ENCODE data around the gene BOD1L2. TPM values are rescaled to one million over a fixed set of nuclear protein-coding genes. Genes with fewer than 3 reads are reported as not detected.

The BOD1L2 gene
- total RNA-seq, 1 donor from 2014 or later = not detected

DNA sequence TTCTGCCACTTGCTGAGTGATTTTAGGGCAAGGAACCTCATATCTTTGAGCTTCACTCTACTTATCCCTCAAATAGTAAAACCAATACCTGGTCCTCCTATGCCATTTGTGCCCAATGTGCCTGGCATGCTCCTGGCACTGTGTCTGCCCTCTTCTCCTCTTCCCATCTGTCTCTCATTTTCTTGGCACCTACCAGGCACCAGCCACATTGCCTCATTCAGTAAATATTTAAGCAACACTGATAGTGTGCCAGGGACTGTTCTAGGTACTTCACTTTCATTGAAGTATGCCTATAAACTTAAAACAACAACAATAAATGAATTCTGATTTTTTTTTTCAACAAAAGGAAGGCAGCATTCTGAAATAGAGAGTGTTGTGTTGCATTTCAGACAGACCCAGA, 15.1 kb upstream of the BOD1L2 start:
- Mint-ChIP-seq H3K4me1 (no peaks in the 10 kb centered on the region), H3K4me3 (no peak overlapping the region), H3K36me3 (no peaks in the 10 kb centered on the region), H3K27ac (no peak overlapping the region), H3K9me3 (no peaks in the 10 kb centered on the region), H3K27me3 (ENCODE audit: low read depth) (peaks cover 37% of the 10 kb centered on the region)
- TF ChIP-seq, protein P1, sequence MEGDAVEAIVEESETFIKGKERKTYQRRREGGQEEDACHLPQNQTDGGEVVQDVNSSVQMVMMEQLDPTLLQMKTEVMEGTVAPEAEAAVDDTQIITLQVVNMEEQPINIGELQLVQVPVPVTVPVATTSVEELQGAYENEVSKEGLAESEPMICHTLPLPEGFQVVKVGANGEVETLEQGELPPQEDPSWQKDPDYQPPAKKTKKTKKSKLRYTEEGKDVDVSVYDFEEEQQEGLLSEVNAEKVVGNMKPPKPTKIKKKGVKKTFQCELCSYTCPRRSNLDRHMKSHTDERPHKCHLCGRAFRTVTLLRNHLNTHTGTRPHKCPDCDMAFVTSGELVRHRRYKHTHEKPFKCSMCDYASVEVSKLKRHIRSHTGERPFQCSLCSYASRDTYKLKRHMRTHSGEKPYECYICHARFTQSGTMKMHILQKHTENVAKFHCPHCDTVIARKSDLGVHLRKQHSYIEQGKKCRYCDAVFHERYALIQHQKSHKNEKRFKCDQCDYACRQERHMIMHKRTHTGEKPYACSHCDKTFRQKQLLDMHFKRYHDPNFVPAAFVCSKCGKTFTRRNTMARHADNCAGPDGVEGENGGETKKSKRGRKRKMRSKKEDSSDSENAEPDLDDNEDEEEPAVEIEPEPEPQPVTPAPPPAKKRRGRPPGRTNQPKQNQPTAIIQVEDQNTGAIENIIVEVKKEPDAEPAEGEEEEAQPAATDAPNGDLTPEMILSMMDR (IDR thresholded peaks at IDR 0.05; ENCODE audit: unreplicated experiment) = no peak
- no peak for DNase-seq (ENCODE audit: low spot score in 2 of 2, unreplicated experiment in 2 of 2)

DNA sequence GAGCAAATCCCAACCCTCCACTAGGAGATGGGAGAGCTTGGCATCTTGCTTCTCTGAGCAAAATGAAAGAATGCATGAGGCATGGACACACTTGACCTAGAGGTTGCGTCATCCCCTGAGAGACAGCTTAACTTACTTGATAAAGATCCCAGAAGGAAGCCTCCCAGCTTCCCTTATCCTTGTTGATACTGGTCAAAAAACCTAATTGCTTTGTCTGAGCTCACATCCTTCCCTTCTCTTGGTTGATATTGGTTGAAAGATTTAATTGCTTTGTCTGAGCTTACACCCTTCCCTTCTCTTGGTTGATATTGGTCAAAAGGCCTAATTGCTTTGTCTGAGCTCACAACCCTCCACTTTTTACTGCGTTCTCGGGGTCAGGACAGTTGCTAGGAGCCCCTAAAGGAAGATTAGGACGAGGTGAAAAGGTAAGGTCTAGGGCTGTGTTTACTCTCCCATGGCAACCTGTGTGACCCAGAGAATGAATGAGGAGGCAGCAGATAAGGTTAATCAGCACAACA, 12.2 kb upstream of the BOD1L2 start:
- Mint-ChIP-seq H3K9me3 (no peaks in the 10 kb centered on the region), H3K27me3 (ENCODE audit: low read depth) (peaks cover 14% of the 10 kb centered on the region), H3K27ac (no peak overlapping the region), H3K4me1 (no peaks in the 10 kb centered on the region), H3K36me3 (no peaks in the 10 kb centered on the region), H3K4me3 (no peak overlapping the region)
- TF ChIP-seq, protein P1 (IDR thresholded peaks at IDR 0.05; ENCODE audit: unreplicated experiment) = no peak
- no peak for DNase-seq (ENCODE audit: low spot score in 2 of 2, unreplicated experiment in 2 of 2)

DNA sequence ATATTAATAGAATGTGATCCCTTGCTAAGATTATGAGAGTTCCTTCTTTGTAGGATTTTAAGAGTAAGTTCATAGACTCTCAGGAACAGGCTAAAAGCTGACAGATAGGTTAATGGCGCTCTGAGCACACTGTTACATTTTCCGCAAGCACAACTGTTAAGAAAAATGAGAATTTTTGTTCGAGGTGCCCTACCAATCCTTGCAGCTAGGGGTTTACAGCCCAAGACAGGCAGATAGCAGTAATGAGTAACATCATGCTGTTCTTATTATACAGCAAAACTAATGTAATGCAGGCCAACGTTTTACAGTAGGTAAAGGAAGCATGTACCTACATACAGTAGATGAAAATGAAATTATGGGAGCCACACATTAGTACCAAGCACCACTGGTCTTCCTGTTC, 11.2 kb upstream of the BOD1L2 start:
- no peak for DNase-seq (ENCODE audit: low spot score in 2 of 2, unreplicated experiment in 2 of 2)
- TF ChIP-seq, protein P1 (IDR thresholded peaks at IDR 0.05; ENCODE audit: unreplicated experiment) = no peak
- H3K36me3 Mint-ChIP-seq = no peaks in the 10 kb centered on the region
- peaks cover 13% of the 10 kb centered on the region for H3K27me3 Mint-ChIP-seq (ENCODE audit: low read depth)
- no peaks in the 10 kb centered on the region for H3K9me3 Mint-ChIP-seq
- no peak overlapping the region for H3K4me3 Mint-ChIP-seq
- no peaks in the 10 kb centered on the region for H3K4me1 Mint-ChIP-seq
- no peak overlapping the region for H3K27ac Mint-ChIP-seq

DNA sequence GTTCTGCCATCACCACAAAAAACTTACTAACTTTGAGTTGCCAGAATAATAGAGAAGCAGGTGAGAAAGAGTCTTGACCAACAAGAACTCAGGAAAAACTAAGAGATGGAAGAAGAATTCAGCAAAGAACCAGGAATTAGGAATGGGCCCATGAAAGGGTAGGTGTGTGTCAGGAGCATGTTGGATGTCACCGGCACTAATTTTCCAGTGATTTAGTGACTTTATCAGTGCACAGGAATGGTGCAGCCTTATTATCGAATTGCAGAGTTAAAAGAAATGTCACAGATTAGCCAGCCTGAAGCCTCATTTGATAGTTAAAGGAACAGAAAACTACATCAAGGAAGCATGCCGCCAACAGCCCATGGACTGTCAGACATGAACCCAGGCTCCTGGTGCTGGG, 9.0 kb upstream of the BOD1L2 start:
- peaks cover 4% of the 10 kb centered on the region for H3K4me1 Mint-ChIP-seq

DNA sequence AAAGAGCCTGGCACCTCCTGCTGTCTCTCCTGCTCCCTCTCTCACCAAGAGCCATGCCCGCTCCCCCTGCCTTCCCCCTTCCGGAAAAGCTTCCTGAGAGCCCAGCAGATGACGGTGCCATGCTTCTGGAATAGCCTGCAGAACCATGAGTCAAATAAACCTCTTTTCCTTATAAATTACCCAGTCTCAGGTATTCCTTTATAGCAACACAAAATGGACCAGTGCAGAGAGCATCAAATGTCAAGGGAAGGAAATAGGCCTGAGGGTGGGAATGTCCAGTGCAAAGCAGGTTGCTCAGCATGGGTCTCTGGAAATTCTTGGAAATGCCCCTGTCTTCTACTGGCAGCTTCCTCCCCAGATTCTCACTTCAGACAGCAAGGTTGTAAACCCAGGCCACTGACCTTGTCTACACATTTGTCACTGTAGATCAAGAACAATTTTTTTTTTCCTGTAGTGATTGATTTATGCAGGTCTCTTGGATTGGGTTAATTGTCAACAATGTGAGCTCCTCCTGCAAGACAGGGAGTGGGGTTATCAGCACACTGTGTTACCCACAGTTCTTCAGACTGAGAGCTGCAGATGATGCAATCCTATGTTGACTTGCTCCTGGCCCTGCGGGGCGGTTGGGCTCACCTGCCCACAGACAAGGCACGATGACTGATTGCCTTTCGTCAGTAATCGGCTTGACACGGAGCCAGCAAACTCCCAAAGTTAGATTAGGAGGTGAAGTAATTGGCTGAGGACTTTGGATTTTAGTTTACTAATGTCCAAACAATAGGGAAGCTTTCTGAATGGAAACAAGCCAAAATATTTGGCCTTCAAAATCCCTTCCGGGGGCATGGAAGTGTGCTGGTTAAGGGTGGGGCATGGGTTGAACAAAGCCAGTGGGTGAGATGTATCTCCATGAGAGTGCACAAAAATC, 5.4 kb upstream of the BOD1L2 start:
- H3K27me3 Mint-ChIP-seq (ENCODE audit: low read depth) = peaks cover 21% of the 10 kb centered on the region
- no peak for DNase-seq (ENCODE audit: low spot score in 2 of 2, unreplicated experiment in 2 of 2)
- no peaks in the 10 kb centered on the region for H3K36me3 Mint-ChIP-seq
- H3K27ac Mint-ChIP-seq = no peak overlapping the region
- no peaks in the 10 kb centered on the region for H3K9me3 Mint-ChIP-seq
- TF ChIP-seq, protein P1 (IDR thresholded peaks at IDR 0.05; ENCODE audit: unreplicated experiment) = no peak
- H3K4me1 Mint-ChIP-seq = peaks cover 4% of the 10 kb centered on the region
- no peak overlapping the region for H3K4me3 Mint-ChIP-seq

More for the DNA sequence above, 9.0 kb upstream of the BOD1L2 start:
- Mint-ChIP-seq H3K4me3 (no peak overlapping the region), H3K9me3 (no peaks in the 10 kb centered on the region), H3K36me3 (no peaks in the 10 kb centered on the region), H3K27ac (no peak overlapping the region), H3K27me3 (ENCODE audit: low read depth) (peaks cover 8% of the 10 kb centered on the region)
- TF ChIP-seq, protein P1 (IDR thresholded peaks at IDR 0.05; ENCODE audit: unreplicated experiment) = no peak
- no peak for DNase-seq (ENCODE audit: low spot score in 2 of 2, unreplicated experiment in 2 of 2)

Data from mesothelial cell of epicardium (in vitro differentiated cells).